ENCODE measurements around the gene NAPB. TPM values are rescaled to one million over a fixed set of nuclear protein-coding genes. Genes with fewer than 3 reads are reported as not detected.

NAPB gene
- total RNA-seq, 1 experiment from 2014 or later = 4.6 TPM

DNA sequence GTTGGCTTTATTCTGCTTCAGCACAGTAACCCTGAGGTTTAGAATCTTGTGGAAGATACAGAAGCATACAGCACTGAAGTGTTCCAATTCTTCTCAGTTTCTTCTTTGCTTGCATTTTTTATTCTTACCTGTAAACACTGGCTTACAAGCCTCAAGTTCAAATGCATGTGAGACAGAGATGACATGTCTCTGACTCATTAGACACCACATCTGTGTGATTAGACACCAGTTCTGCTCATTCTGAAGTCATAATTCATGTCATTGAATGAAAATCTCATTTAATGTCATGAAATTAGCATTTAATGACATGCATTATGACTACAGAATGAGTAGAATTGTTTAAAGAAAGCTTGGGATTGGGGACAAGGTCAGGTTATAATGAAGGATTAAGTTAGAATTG, 53.5 kb downstream of the NAPB start:
- H3K9me3 Mint-ChIP-seq (ENCODE audit: low read depth, unreplicated experiment) = no peaks in the 10 kb centered on the region
- peaks cover 14% of the 10 kb centered on the region for H3K4me1 Mint-ChIP-seq (ENCODE audit: low read depth, unreplicated experiment)
- CTCF ChIA-PET = no interaction called here
- H3K4me3 Mint-ChIP-seq (ENCODE audit: low read depth, unreplicated experiment) = no peak overlapping the region
- DNase-seq = no peak
- intact Hi-C loops (cut with micrococcal nuclease; ENCODE audit: unreplicated experiment) = loop anchor here (10.0 kb wide), 1 partner anchor 47 kb away; no protein-coding TSS in a partner anchor
- peaks cover 13% of the 10 kb centered on the region for H3K36me3 Mint-ChIP-seq (ENCODE audit: insufficient read depth, unreplicated experiment)
- H3K27me3 Mint-ChIP-seq (ENCODE audit: unreplicated experiment) = no peaks in the 10 kb centered on the region
- TF ChIP-seq, protein P1, sequence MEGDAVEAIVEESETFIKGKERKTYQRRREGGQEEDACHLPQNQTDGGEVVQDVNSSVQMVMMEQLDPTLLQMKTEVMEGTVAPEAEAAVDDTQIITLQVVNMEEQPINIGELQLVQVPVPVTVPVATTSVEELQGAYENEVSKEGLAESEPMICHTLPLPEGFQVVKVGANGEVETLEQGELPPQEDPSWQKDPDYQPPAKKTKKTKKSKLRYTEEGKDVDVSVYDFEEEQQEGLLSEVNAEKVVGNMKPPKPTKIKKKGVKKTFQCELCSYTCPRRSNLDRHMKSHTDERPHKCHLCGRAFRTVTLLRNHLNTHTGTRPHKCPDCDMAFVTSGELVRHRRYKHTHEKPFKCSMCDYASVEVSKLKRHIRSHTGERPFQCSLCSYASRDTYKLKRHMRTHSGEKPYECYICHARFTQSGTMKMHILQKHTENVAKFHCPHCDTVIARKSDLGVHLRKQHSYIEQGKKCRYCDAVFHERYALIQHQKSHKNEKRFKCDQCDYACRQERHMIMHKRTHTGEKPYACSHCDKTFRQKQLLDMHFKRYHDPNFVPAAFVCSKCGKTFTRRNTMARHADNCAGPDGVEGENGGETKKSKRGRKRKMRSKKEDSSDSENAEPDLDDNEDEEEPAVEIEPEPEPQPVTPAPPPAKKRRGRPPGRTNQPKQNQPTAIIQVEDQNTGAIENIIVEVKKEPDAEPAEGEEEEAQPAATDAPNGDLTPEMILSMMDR (IDR thresholded peaks at IDR 0.05; ENCODE audit: unreplicated experiment) = no peak
- BruUV-seq (replicated peaks) = no TSS peak
- H3K27ac Mint-ChIP-seq (ENCODE audit: unreplicated experiment) = no peak overlapping the region

DNA sequence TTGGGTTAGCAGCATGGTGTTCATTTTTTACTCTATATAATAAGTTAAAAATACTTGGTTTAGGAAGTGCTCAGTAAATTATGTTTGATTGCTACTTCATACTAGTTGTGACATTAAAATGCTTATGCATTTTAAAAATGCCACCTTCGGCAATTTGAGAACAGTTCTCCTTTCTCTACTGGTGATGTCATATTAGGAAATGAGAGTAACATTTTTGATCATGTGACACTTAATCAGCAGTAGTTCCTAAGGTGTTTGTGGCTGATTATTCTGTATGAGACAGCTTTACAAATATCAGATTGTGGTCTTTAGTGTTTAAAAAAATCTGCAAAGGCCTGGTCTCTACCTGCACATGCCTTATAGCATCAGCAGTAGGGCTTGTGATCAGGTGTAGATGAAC, 54.9 kb downstream of the NAPB start:
- no TSS peak for BruUV-seq (replicated peaks)
- Mint-ChIP-seq H3K4me3 (ENCODE audit: low read depth, unreplicated experiment) (no peak overlapping the region), H3K36me3 (ENCODE audit: insufficient read depth, unreplicated experiment) (peaks cover 22% of the 10 kb centered on the region), H3K9me3 (ENCODE audit: low read depth, unreplicated experiment) (no peaks in the 10 kb centered on the region), H3K4me1 (ENCODE audit: low read depth, unreplicated experiment) (peaks cover 14% of the 10 kb centered on the region), H3K27ac (ENCODE audit: unreplicated experiment) (no peak overlapping the region), H3K27me3 (ENCODE audit: unreplicated experiment) (no peaks in the 10 kb centered on the region)
- CTCF ChIA-PET = no interaction called here
- intact Hi-C loops (cut with micrococcal nuclease; ENCODE audit: unreplicated experiment) = loop anchor here (10.0 kb wide), 1 partner anchor 48 kb away; no protein-coding TSS in a partner anchor
- DNase-seq = no peak
- TF ChIP-seq, protein P1 (IDR thresholded peaks at IDR 0.05; ENCODE audit: unreplicated experiment) = no peak

DNA sequence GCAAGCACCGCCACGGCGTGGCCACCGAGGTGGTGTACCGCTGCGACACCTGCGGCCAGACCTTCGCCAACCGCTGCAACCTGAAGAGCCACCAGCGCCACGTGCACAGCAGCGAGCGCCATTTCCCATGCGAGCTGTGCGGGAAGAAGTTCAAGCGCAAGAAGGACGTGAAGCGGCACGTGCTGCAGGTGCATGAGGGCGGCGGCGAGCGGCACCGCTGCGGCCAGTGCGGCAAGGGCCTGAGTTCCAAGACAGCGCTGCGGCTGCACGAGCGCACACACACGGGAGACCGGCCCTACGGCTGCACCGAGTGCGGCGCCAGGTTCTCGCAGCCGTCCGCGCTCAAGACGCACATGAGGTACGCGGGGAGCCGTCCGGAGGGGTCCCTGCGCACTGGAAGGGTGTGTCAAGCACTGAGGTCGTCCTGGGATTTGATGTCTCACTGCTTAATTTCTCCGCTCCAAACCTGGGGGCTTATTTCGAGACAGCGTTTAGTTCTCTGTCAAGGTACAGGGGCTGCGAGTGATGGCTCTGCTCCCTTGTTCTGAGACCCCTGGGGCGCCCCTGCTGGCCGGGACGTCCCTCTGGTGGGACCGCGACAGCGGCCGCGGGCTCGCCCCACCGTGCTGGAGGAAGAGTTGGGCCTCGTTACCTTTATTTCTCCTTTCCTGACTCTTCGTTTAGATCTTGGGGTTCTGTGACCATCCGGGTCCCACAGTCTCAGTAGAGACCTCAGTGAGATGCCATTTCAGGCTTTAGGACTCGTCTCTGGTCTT, 55.7 kb downstream of the NAPB start:
- Mint-ChIP-seq H3K4me3 (ENCODE audit: low read depth, unreplicated experiment) (no peak overlapping the region), H3K4me1 (ENCODE audit: low read depth, unreplicated experiment) (peaks cover 14% of the 10 kb centered on the region), H3K27ac (ENCODE audit: unreplicated experiment) (no peak overlapping the region), H3K9me3 (ENCODE audit: low read depth, unreplicated experiment) (no peaks in the 10 kb centered on the region), H3K27me3 (ENCODE audit: unreplicated experiment) (no peaks in the 10 kb centered on the region), H3K36me3 (ENCODE audit: insufficient read depth, unreplicated experiment) (peaks cover 22% of the 10 kb centered on the region)
- DNase-seq = no peak
- intact Hi-C loops (cut with micrococcal nuclease; ENCODE audit: unreplicated experiment) = loop anchor here (10.0 kb wide), 1 partner anchor 49 kb away; no protein-coding TSS in a partner anchor
- TF ChIP-seq, protein P1 (IDR thresholded peaks at IDR 0.05; ENCODE audit: unreplicated experiment) = no peak
- CTCF ChIA-PET = no interaction called here
- no TSS peak for BruUV-seq (replicated peaks)

DNA sequence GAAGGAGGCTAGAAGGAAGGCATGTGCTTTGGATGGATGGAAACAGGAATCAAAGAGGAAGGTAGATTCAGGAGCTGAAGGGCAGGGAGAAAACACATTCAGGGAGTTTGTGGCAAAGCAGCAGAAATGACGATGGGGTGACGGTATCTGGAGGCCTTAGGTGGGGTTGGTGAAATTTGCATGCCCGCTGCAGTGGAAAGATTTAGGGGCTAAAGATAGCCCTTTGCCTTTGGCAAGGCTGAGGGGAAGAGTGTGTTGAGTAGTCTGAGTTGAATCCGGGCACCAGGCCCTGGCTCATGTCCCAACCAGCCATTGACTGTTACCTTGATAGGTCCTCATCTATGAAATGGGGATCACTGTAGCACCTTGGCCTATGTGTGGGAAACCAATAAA, 58.0 kb downstream of the NAPB start:
- intact Hi-C loops (cut with micrococcal nuclease; ENCODE audit: unreplicated experiment) = loop anchor here (10.0 kb wide), 1 partner anchor 52 kb away; no protein-coding TSS in a partner anchor
- no TSS peak for BruUV-seq (replicated peaks)

More for the DNA sequence above, 58.0 kb downstream of the NAPB start:
- H3K27ac Mint-ChIP-seq (ENCODE audit: unreplicated experiment) = no peak overlapping the region
- H3K4me1 Mint-ChIP-seq (ENCODE audit: low read depth, unreplicated experiment) = peaks cover 14% of the 10 kb centered on the region
- peaks cover 22% of the 10 kb centered on the region for H3K36me3 Mint-ChIP-seq (ENCODE audit: insufficient read depth, unreplicated experiment)
- H3K27me3 Mint-ChIP-seq (ENCODE audit: unreplicated experiment) = no peaks in the 10 kb centered on the region
- no peak for DNase-seq
- CTCF ChIA-PET = no interaction called here
- no peaks in the 10 kb centered on the region for H3K9me3 Mint-ChIP-seq (ENCODE audit: low read depth, unreplicated experiment)
- H3K4me3 Mint-ChIP-seq (ENCODE audit: low read depth, unreplicated experiment) = peak overlapping the region; percentile 77
- TF ChIP-seq, protein P1 (IDR thresholded peaks at IDR 0.05; ENCODE audit: unreplicated experiment) = no peak
